AG09309 (cell line): ENCODE data around the gene PKD2L2.
"Not testable (repeated sequence)": the region's sequence is repeated elsewhere in the genome, so short reads cannot be mapped to it uniquely, and the experiment has no call there.

ENCODE experiments used
- DNase-seq: peaks from one replicate; pipeline ENCODE4 v3.0.0-alpha.2; 2010; ENCODE audit warnings: low read depth
- H3K4me3 ChIP-seq: 2 replicates; pipeline ENCODE4 v1.5.1; 2011; ENCODE audit warnings: mild to moderate bottlenecking, low read depth, low read length, moderate library complexity; ENCODE audit not compliant: control insufficient read depth
- CTCF ChIP-seq: IDR thresholded peaks from 2 replicates; pipeline ENCODE4 v1.5.1; 2011; ENCODE audit warnings: mild to moderate bottlenecking, low read depth, low read length, inconsistent platforms; ENCODE audit not compliant: insufficient read depth, control insufficient read depth; ENCODE audit errors: missing control alignments

The PKD2L2 gene

GRCh38 chr5:137856916-137857862 lies 32.1 kb upstream of the PKD2L2 start:
- no peak for TF ChIP-seq CTCF
- DNase-seq: no peak
- no peak overlapping the region for H3K4me3 ChIP-seq

- DNase-seq: no peak
- no peak for TF ChIP-seq CTCF
- H3K4me3 ChIP-seq: no peak overlapping the region
Observed at GRCh38 chr5:137858223-137858916, 30.9 kb upstream of the PKD2L2 start.

- TF ChIP-seq CTCF: no peak
- DNase-seq: no peak
- H3K4me3 ChIP-seq: no peak overlapping the region
Observed at GRCh38 chr5:137858954-137859353, 30.3 kb upstream of the PKD2L2 start.

GRCh38 chr5:137862251-137862650 lies 27.0 kb upstream of the PKD2L2 start:
- no peak for TF ChIP-seq CTCF
- no peak overlapping the region for H3K4me3 ChIP-seq
- DNase-seq: no peak

- not testable (repeated sequence) for H3K4me3 ChIP-seq, DNase-seq
Observed at GRCh38 chr5:137863653-137864052, 25.6 kb upstream of the PKD2L2 start.

- no peak for TF ChIP-seq CTCF
- H3K4me3 ChIP-seq: no peak overlapping the region
- DNase-seq: no peak
Observed at GRCh38 chr5:137866541-137867388, 22.5 kb upstream of the PKD2L2 start.
